Panc1 (cell line): ENCODE measurements around the gene ADARB2. TPM values are rescaled to one million over a fixed set of nuclear protein-coding genes. Genes with fewer than 3 reads are reported as not detected.

Experiments used
- ATAC-seq: fragments of 200-7000 bp; cut with Tn5 transposase; 2 replicates; pipeline ENCODE4 v1.9.1; 2020; ENCODE audit warnings: mild to moderate bottlenecking, moderate library complexity
- BruUV-seq: library from RNA; stranded (reverse); fragments of 400-500 nt; replicated peaks from 2 replicates; lab custom pipeline; 2021; lab: Mats Ljungman, UMichigan
- CTCF ChIA-PET: fragments of 300-600 bp; sonication (Branson Sonifier 250); formaldehyde crosslinking; loops from one replicate; lab custom pipeline; 2022; ENCODE audit warnings: antibody characterized with exemption; lab: Charles Lee
- POLR2A ChIA-PET: fragments of 300-600 bp; sonication (Branson Sonifier 250); formaldehyde crosslinking; loops from one replicate; lab custom pipeline; 2022; ENCODE audit warnings: antibody characterized with exemption; lab: Charles Lee
- DNase-seq: peaks from one replicate; pipeline ENCODE4 v3.0.0-alpha.2; 2010; ENCODE audit warnings: low read depth, low spot score
- H3K27ac ChIP-seq: 2 replicates; pipeline ENCODE4 v1.5.1; 2011; ENCODE audit warnings: mild to moderate bottlenecking, low read length, inconsistent platforms
- H3K27me3 ChIP-seq: fragments of 200-500 bp; sonication (Bioruptor generic); 2 replicates; pipeline ENCODE4 v1.6.0; 2014; ENCODE audit warnings: low read length, inconsistent platforms; ENCODE audit not compliant: control insufficient read depth, insufficient read depth
- H3K36me3 ChIP-seq: fragments of 200-500 bp; sonication (Bioruptor generic); 2 replicates; pipeline ENCODE4 v1.5.1; 2014; ENCODE audit warnings: inconsistent platforms, mild to moderate bottlenecking, low read length, moderate library complexity; ENCODE audit not compliant: control insufficient read depth, insufficient read depth
- H3K4me1 ChIP-seq: 2 replicates; pipeline ENCODE4 v1.5.1; 2011; ENCODE audit warnings: inconsistent platforms, mild to moderate bottlenecking, low read length, moderate library complexity; ENCODE audit not compliant: control insufficient read depth, insufficient read depth
- H3K4me3 ChIP-seq, 2 experiments: 2 replicates each; pipeline ENCODE4 v1.5.1; 2011 to 2012; ENCODE audit warnings: low read depth in 2 of 2, low read length in 2 of 2, mild to moderate bottlenecking in 2 of 2, inconsistent platforms in 1 of 2, moderate library complexity in 1 of 2
- H3K9me3 ChIP-seq: fragments of 200-500 bp; sonication (Bioruptor generic); 2 replicates; pipeline ENCODE4 v1.5.1; 2014; ENCODE audit warnings: low read depth, mild to moderate bottlenecking, inconsistent platforms, low read length, moderate library complexity; ENCODE audit not compliant: control insufficient read depth, insufficient read depth
- POLR2AphosphoS5 ChIP-seq: IDR thresholded peaks from 2 replicates; pipeline ENCODE4 v1.6.1; 2012; ENCODE audit warnings: mild to moderate bottlenecking, low read depth, low read length, moderate library complexity
- REST ChIP-seq, 2 experiments: IDR thresholded peaks; 2 replicates each; pipeline ENCODE4 v1.6.1; 2011 to 2012; ENCODE audit warnings: low read depth in 2 of 2, control low read depth in 1 of 2, low read length in 1 of 2, mild to moderate bottlenecking in 1 of 2, moderate library complexity in 1 of 2; ENCODE audit not compliant: insufficient read depth in 1 of 2
- SIN3A ChIP-seq: IDR thresholded peaks from 2 replicates; pipeline ENCODE4 v1.6.1; 2012; ENCODE audit warnings: low read depth, mild to moderate bottlenecking, low read length, moderate library complexity, borderline replicate concordance; ENCODE audit not compliant: insufficient read depth
- TCF7L2 ChIP-seq: IDR thresholded peaks from 2 replicates; pipeline ENCODE4 v1.6.1; 2011; ENCODE audit warnings: mild to moderate bottlenecking, low read depth, low read length, inconsistent platforms
- in situ Hi-C: cut with HindIII; loops from 2 replicates; pipeline ENCODE4 v1.10.0; 2016; ENCODE audit warnings: low sequenced_read_pairs, low pct_unique_long_range_greater_than_20kb
- intact Hi-C: fragments of 100-400 bp; cut with micrococcal nuclease; formaldehyde crosslinking; loops from one replicate; pipeline ENCODE4 v1.10.0; 2022; ENCODE audit not compliant: unreplicated experiment
- total RNA-seq: library from RNA; stranded (reverse); gene quantifications from one replicate; pipeline ENCODE4 v1.2.1, GENCODE V29; 2021; ENCODE audit not compliant: unreplicated experiment
- TF ChIP-seq, protein P1 (sequence below): fragments of 450-650 bp; IDR thresholded peaks from 2 replicates; pipeline ENCODE4 v1.5.1; 2017; ENCODE audit warnings: mild to moderate bottlenecking

The ADARB2 gene
- total RNA-seq, 1 experiment from 2014 or later = 0.31 TPM

DNA sequence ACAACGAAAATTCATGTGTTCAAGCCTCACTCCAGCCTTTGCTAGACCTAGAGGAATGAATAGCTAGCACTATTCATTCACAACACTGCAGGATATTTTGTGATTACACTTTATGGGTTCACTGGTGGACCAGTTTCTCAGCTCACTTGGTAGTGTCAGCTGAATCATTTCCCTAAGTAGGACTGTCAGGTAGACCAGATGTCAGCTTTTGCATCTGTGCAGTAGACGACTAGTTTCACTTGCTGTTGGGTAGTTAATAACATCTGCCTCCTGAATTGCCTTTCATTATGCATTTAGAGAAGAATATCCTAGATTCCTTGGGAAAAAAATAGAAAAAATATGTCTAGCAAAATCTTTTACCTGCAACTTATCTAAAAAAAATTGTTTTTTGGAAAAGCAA is 296.4 kb downstream of the ADARB2 start:
- intact Hi-C loops = no loop called here
- CTCF ChIA-PET = interaction anchor here (0.7 kb wide), 1 partner anchor 293 kb away, joined by 4 read pairs; no protein-coding TSS in a partner anchor
- BruUV-seq = no TSS peak
- Histone ChIP-seq H3K4me3 (no peak overlapping the region), H3K27ac (no peak overlapping the region), H3K9me3 (no peaks in the 10 kb centered on the region), H3K27me3 (no peaks in the 10 kb centered on the region), H3K4me1 (no peaks in the 10 kb centered on the region), H3K36me3 (no peaks in the 10 kb centered on the region)
- POLR2A ChIA-PET = no interaction called here
- ATAC-seq = no peak
- in situ Hi-C loops = no loop called here
- TF ChIP-seq REST (IDR thresholded peaks at IDR 0.05; ENCODE audit: insufficient read depth in 1 of 2, low read depth in 2 of 2, low read length in 1 of 2) (no peak), POLR2AphosphoS5 (no peak), SIN3A (no peak), TCF7L2 (no peak)
- TF ChIP-seq, protein P1, sequence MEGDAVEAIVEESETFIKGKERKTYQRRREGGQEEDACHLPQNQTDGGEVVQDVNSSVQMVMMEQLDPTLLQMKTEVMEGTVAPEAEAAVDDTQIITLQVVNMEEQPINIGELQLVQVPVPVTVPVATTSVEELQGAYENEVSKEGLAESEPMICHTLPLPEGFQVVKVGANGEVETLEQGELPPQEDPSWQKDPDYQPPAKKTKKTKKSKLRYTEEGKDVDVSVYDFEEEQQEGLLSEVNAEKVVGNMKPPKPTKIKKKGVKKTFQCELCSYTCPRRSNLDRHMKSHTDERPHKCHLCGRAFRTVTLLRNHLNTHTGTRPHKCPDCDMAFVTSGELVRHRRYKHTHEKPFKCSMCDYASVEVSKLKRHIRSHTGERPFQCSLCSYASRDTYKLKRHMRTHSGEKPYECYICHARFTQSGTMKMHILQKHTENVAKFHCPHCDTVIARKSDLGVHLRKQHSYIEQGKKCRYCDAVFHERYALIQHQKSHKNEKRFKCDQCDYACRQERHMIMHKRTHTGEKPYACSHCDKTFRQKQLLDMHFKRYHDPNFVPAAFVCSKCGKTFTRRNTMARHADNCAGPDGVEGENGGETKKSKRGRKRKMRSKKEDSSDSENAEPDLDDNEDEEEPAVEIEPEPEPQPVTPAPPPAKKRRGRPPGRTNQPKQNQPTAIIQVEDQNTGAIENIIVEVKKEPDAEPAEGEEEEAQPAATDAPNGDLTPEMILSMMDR = no peak
- no peak for DNase-seq

- in situ Hi-C loops (no loop called here), intact Hi-C loops (no loop called here)
- POLR2A ChIA-PET = no interaction called here
- Histone ChIP-seq H3K9me3 (no peaks in the 10 kb centered on the region; the same call in 1 of the 2 replicates), H3K4me3 (no peak overlapping the region), H3K27ac (no peak overlapping the region), H3K4me1 (no peaks in the 10 kb centered on the region), H3K27me3 (no peaks in the 10 kb centered on the region), H3K36me3 (no peaks in the 10 kb centered on the region)
- TF ChIP-seq SIN3A = no peak
- no peak for TF ChIP-seq REST (IDR thresholded peaks at IDR 0.05; ENCODE audit: insufficient read depth in 1 of 2, low read depth in 2 of 2, low read length in 1 of 2)
- no peak for TF ChIP-seq TCF7L2
- TF ChIP-seq, protein P1 = no peak
- TF ChIP-seq POLR2AphosphoS5 = no peak
- BruUV-seq = no TSS peak
- ATAC-seq (no peak), DNase-seq (no peak)
- CTCF ChIA-PET = no interaction called here
Measured at GRCh38 chr10:1434912-1435692, 302.2 kb downstream of the ADARB2 start.
